ENCODE data around the gene NPAS3. TPM values are rescaled to one million over a fixed set of nuclear protein-coding genes. Genes with fewer than 3 reads are reported as not detected.

The NPAS3 gene
- total and polyA plus RNA-seq, 10 donors = 0.13 to 9.5 (median 2.9) TPM

GRCh38 chr14:33381717-33382116, 443.0 kb downstream of the NPAS3 start:
- no peaks in the 10 kb centered on the region for H3K27me3 ChIP-seq (replicated peaks in 1 of 7)
- 43 to 67% (median 62%) methylated on average over 2 of the region's 2 CpGs for whole genome bisulfite sequencing, 5 donors
- TF ChIP-seq CTCF (IDR thresholded peaks at IDR 0.05 in 8 of 11, conservative IDR thresholded peaks at IDR 0.05 in 3 of 11) (no peak), POLR2A (IDR thresholded peaks at IDR 0.05) (no peak), POLR2AphosphoS5 (IDR thresholded peaks at IDR 0.05) (no peak)
- no peak overlapping the region for H3K4me3 ChIP-seq
- H3K27ac ChIP-seq = no peak overlapping the region
- intact Hi-C loops (cut with DNase I; ENCODE audit: low total_unique reads) = no loop called here
- DNase-seq = no peak
- H3K9me3 ChIP-seq = no peaks in the 10 kb centered on the region
- H3K4me1 ChIP-seq = no peaks in the 10 kb centered on the region
- no peaks in the 10 kb centered on the region for H3K36me3 ChIP-seq

- intact Hi-C loops (cut with DNase I; ENCODE audit: low total_unique reads) = no loop called here
- H3K27ac ChIP-seq = no peak overlapping the region
- TF ChIP-seq POLR2A (IDR thresholded peaks at IDR 0.05) = no peak
- TF ChIP-seq POLR2AphosphoS5 (IDR thresholded peaks at IDR 0.05) = no peak
- TF ChIP-seq CTCF (IDR thresholded peaks at IDR 0.05 in 8 of 11, conservative IDR thresholded peaks at IDR 0.05 in 3 of 11) = no peak
- no peaks in the 10 kb centered on the region for H3K9me3 ChIP-seq
- no peak for DNase-seq
- H3K27me3 ChIP-seq (replicated peaks in 1 of 7) = no peaks in the 10 kb centered on the region
- H3K36me3 ChIP-seq = no peaks in the 10 kb centered on the region
- no peaks in the 10 kb centered on the region for H3K4me1 ChIP-seq
- no peak overlapping the region for H3K4me3 ChIP-seq
Observed at GRCh38 chr14:33386140-33386539, 447.5 kb downstream of the NPAS3 start.

GRCh38 chr14:33386781-33387180, 448.1 kb downstream of the NPAS3 start:
- H3K4me3 ChIP-seq = no peak overlapping the region
- H3K27ac ChIP-seq = no peak overlapping the region
- no peaks in the 10 kb centered on the region for H3K4me1 ChIP-seq
- no peak for TF ChIP-seq POLR2A (IDR thresholded peaks at IDR 0.05)
- no peak for TF ChIP-seq POLR2AphosphoS5 (IDR thresholded peaks at IDR 0.05)
- no peak for TF ChIP-seq CTCF (IDR thresholded peaks at IDR 0.05 in 8 of 11, conservative IDR thresholded peaks at IDR 0.05 in 3 of 11)
- H3K27me3 ChIP-seq (replicated peaks in 1 of 7) = no peaks in the 10 kb centered on the region
- intact Hi-C loops (cut with DNase I; ENCODE audit: low total_unique reads) = no loop called here
- no peaks in the 10 kb centered on the region for H3K9me3 ChIP-seq
- WGBS, 5 donors = 48 to 65% (median 57%) methylated on average over 3 of the region's 3 CpGs
- no peak for DNase-seq
- no peaks in the 10 kb centered on the region for H3K36me3 ChIP-seq

- 73 to 88% (median 77%) methylated on average over 2 of the region's 2 CpGs for WGBS, 5 donors
- TF ChIP-seq POLR2A (IDR thresholded peaks at IDR 0.05) (no peak), POLR2AphosphoS5 (IDR thresholded peaks at IDR 0.05) (no peak), CTCF (IDR thresholded peaks at IDR 0.05 in 8 of 11, conservative IDR thresholded peaks at IDR 0.05 in 3 of 11) (no peak)
- no peaks in the 10 kb centered on the region for H3K36me3 ChIP-seq
- no peaks in the 10 kb centered on the region for H3K9me3 ChIP-seq
- no peak for DNase-seq
- H3K27me3 ChIP-seq (replicated peaks in 1 of 7) = no peaks in the 10 kb centered on the region
- H3K4me3 ChIP-seq = no peak overlapping the region
- H3K4me1 ChIP-seq = no peaks in the 10 kb centered on the region
- H3K27ac ChIP-seq = no peak overlapping the region
- intact Hi-C loops (cut with DNase I; ENCODE audit: low total_unique reads) = no loop called here
Observed at GRCh38 chr14:33390335-33390734, 451.7 kb downstream of the NPAS3 start.
